ENCODE data around the gene SLC2A9. TPM values are rescaled to one million over a fixed set of nuclear protein-coding genes. Genes with fewer than 3 reads are reported as not detected.

Gene SLC2A9
- total and polyA plus RNA-seq, 8 donors: 0.61 to 35.3 (median 2.7) TPM

- intact Hi-C loops (cut with DNase I; ENCODE audit: low total_unique reads): no loop called here
- H3K9me3 ChIP-seq: no peaks in the 10 kb centered on the region
- no peaks in the 10 kb centered on the region for H3K27me3 ChIP-seq
- TF ChIP-seq POLR2A (IDR thresholded peaks at IDR 0.05) (no peak), EP300 (IDR thresholded peaks at IDR 0.05) (no peak), POLR2AphosphoS5 (IDR thresholded peaks at IDR 0.05) (no peak)
- TF ChIP-seq, protein P1, sequence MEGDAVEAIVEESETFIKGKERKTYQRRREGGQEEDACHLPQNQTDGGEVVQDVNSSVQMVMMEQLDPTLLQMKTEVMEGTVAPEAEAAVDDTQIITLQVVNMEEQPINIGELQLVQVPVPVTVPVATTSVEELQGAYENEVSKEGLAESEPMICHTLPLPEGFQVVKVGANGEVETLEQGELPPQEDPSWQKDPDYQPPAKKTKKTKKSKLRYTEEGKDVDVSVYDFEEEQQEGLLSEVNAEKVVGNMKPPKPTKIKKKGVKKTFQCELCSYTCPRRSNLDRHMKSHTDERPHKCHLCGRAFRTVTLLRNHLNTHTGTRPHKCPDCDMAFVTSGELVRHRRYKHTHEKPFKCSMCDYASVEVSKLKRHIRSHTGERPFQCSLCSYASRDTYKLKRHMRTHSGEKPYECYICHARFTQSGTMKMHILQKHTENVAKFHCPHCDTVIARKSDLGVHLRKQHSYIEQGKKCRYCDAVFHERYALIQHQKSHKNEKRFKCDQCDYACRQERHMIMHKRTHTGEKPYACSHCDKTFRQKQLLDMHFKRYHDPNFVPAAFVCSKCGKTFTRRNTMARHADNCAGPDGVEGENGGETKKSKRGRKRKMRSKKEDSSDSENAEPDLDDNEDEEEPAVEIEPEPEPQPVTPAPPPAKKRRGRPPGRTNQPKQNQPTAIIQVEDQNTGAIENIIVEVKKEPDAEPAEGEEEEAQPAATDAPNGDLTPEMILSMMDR (IDR thresholded peaks at IDR 0.05): no peak
- DNase-seq: no peak
- H3K36me3 ChIP-seq: no peaks in the 10 kb centered on the region
- H3K4me1 ChIP-seq: peaks cover 0 to 6% (median 0%) of the 10 kb centered on the region in 4 donors
- H3K27ac ChIP-seq: no peak overlapping the region
- no peak overlapping the region for H3K4me3 ChIP-seq
- 58 to 74% (median 63%) methylated on average over 4 of the region's 4 CpGs for WGBS, 5 donors
Observed at GRCh38 chr4:9895333-9895705, 126.0 kb downstream of the SLC2A9 start.

DNA sequence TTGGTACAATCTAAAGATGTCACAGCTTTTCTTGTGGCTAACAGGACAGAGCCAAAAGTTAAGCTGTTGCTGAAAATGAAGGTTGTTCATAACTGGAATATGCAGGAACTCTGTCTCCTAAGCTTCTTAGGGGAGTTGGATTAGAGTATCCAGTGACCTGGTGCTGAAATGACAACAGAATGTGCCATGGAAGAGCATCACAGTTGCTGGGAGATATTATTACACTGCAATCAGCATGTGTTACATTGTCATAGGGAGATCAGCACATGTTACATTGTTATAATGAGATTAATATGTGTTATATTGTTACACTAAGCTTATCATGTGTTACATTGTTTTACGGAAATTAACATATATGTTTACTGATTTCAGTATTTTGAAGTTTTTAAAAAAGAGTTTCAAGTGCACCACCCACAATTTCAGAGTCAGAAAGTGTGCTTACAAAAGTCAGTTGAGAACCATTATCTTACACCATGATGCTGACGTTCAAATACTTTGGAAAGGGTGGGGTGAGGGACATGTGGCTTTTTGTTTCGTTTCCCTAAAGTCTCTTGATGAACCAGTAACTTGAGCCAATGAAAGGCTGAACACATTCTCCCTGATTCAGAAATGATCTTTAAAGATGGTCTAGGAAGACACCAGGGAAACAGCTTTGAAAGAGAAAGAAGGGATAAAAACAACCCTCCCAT is 126.5 kb downstream of the SLC2A9 start:
- 70 to 76% (median 71%) methylated on average over 3 of the region's 3 CpGs for WGBS, 5 donors
- Histone ChIP-seq H3K4me1 (peaks cover 0 to 6% (median 0%) of the 10 kb centered on the region in 4 donors), H3K4me3 (no peak overlapping the region), H3K36me3 (no peaks in the 10 kb centered on the region), H3K9me3 (no peaks in the 10 kb centered on the region), H3K27me3 (no peaks in the 10 kb centered on the region), H3K27ac (no peak overlapping the region)
- intact Hi-C loops (cut with DNase I; ENCODE audit: low total_unique reads): no loop called here
- no peak for TF ChIP-seq POLR2AphosphoS5 (IDR thresholded peaks at IDR 0.05)
- TF ChIP-seq, protein P1 (IDR thresholded peaks at IDR 0.05): no peak
- no peak for TF ChIP-seq EP300 (IDR thresholded peaks at IDR 0.05)
- no peak for TF ChIP-seq POLR2A (IDR thresholded peaks at IDR 0.05)
- DNase-seq: no peak

DNA sequence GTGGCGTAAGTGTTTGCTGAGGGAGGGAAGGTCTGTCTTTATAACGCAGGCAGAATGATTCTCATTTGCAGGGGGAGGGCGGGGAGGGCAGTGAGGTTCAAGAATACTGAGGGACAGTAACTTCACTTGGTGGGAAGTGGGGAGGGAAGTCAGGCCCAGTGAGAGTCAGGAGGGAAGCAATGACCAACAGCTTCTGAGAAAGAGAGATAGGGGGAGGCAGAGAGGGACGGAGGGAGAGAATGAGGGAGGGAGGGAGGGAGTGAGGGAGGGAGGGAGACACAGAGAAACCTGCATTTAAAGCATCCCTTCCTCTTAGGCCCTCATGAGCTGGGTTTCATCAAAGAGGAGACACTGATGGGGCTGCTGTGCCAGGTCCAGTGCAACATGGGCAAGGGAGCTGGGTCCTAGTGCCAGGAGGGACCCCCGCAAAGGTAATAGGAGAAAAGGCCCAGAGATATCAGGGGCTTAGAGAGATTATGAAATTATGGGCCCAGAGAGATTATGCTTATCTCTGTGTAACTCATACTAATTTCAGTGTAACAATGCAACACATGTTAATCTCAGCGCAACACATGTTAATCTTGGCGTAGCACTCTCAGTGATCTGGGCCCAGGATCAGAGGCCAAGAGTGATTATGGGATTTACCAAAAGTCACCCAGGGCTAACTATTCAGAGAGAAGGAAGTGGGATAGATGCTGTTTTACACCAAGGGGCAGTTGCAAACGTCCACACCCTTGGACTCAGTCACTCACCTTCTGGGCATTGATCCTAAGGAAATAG is 127.8 kb downstream of the SLC2A9 start:
- Histone ChIP-seq H3K27me3 (no peaks in the 10 kb centered on the region), H3K4me3 (no peak overlapping the region), H3K36me3 (no peaks in the 10 kb centered on the region), H3K4me1 (peaks cover 0 to under 1% (median 0%) of the 10 kb centered on the region in 4 donors), H3K9me3 (no peaks in the 10 kb centered on the region), H3K27ac (no peak overlapping the region)
- intact Hi-C loops (cut with DNase I; ENCODE audit: low total_unique reads): no loop called here
- 49 to 72% (median 53%) methylated on average over 8 of the region's 8 CpGs for WGBS, 5 donors
- DNase-seq: no peak
- TF ChIP-seq, protein P1 (IDR thresholded peaks at IDR 0.05): no peak
- TF ChIP-seq POLR2A (IDR thresholded peaks at IDR 0.05): no peak
- no peak for TF ChIP-seq POLR2AphosphoS5 (IDR thresholded peaks at IDR 0.05)
- no peak for TF ChIP-seq EP300 (IDR thresholded peaks at IDR 0.05)

GRCh38 chr4:9891740-9892139 is 129.6 kb downstream of the SLC2A9 start:
- no peak for TF ChIP-seq POLR2A (IDR thresholded peaks at IDR 0.05)
- TF ChIP-seq EP300 (IDR thresholded peaks at IDR 0.05): no peak
- no peak for TF ChIP-seq POLR2AphosphoS5 (IDR thresholded peaks at IDR 0.05)
- TF ChIP-seq, protein P1 (IDR thresholded peaks at IDR 0.05): no peak
- Histone ChIP-seq H3K27me3 (no peaks in the 10 kb centered on the region), H3K9me3 (no peaks in the 10 kb centered on the region), H3K36me3 (no peaks in the 10 kb centered on the region), H3K27ac (no peak overlapping the region), H3K4me1 (no peaks in the 10 kb centered on the region), H3K4me3 (no peak overlapping the region)
- DNase-seq: no peak
- intact Hi-C loops (cut with DNase I; ENCODE audit: low total_unique reads): no loop called here
- 79 to 85% (median 81%) methylated on average over 7 of the region's 7 CpGs for WGBS, 5 donors

Measured in stomach (tissue), 9 donors.